KOPT-K1 (cell line): Measurements from ENCODE around the gene CFAP65.

Experiments used
- H3K27ac ChIP-seq: fragments of 200-600 bp; sonication (generic); 2 replicates; pipeline ENCODE4 v1.5.1; 2016; ENCODE audit warnings: antibody characterized with exemption, mild to moderate bottlenecking, low read depth, low read length; ENCODE audit not compliant: poor library complexity, severe bottlenecking
- H3K36me3 ChIP-seq: fragments of 200-600 bp; sonication (generic); 2 replicates; pipeline ENCODE4 v1.5.1; 2017; ENCODE audit warnings: antibody characterized with exemption, mild to moderate bottlenecking, low read length, moderate library complexity; ENCODE audit not compliant: insufficient read depth
- H3K9me3 ChIP-seq: fragments of 200-600 bp; sonication (generic); 2 replicates; pipeline ENCODE4 v1.5.1; 2017; ENCODE audit warnings: antibody characterized with exemption, low read length, mild to moderate bottlenecking; ENCODE audit not compliant: insufficient read depth, poor library complexity, severe bottlenecking

Gene CFAP65

DNA sequence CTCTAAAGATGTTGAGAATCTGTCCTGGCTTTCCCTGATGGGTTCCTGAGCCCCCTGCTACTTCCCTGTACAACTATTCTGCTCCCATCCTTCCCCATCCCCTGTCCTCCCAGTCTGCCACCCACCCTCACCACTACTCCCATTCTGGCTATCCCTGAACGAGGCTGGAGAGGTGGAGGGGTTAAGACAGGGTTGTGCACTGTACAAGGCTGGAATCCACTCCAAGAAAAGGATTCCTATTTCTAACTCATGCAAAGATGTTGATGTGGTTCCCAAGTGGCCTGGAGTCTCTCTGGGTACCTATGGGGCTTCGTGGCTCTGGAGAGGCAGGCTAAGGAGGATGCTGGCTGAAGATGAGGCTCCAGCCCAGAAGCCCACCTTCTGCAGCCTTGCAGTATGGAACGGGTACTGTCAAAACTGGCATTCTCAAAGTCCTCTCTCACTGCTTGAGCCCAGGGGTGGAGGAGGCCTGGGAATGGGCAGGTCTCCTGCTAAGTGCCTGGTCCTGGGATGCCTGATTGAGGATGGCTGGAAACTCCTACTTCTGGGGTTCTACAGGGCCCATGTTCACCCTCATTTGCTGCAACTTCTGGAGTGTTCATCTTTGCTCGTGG is 55.1 kb downstream of the CFAP65 start:
- Histone ChIP-seq H3K9me3 (no peaks in the 10 kb centered on the region), H3K36me3 (no peaks in the 10 kb centered on the region)

DNA sequence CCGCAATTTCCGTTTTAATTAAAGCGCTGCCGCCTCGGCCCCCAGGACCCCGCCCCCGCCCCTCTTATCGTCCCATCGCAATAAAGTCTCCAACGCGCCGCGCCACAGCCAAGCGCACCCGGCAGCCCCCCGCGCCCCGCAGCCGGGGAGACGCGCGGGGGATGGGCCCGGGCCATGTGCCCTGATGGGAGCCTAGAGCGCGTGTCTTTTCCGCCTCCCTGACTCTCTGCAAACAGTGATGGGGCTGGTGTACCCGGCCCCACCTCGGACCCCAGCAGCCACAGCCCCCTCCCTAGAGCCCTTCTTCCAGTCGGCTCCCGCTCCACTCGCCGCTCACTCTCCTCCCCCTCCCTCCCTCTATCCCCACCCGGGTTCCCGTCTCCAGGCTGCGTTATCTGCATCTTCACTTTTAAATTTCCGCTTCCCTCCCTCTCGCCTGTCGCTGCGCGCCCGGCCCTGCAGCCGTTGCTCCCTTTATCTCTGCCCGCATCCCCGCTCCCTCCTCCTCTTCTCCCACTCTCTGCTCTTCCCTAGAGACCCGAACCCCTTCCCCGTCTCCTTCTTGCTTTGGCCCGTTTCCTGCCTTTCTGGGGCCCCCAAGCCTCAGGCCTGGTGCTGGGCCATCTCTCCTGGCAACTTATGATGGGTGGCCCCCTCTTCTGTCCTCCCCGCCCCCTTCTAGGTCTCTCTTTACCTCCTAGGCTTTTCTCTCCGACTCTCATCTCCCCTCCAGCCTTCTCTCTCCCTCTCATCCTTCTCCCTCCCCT is 55.8 kb downstream of the CFAP65 start:
- no peaks in the 10 kb centered on the region for H3K9me3 ChIP-seq

More for the DNA sequence above, 55.1 kb downstream of the CFAP65 start:
- H3K27ac ChIP-seq, result no peak overlapping the region

DNA sequence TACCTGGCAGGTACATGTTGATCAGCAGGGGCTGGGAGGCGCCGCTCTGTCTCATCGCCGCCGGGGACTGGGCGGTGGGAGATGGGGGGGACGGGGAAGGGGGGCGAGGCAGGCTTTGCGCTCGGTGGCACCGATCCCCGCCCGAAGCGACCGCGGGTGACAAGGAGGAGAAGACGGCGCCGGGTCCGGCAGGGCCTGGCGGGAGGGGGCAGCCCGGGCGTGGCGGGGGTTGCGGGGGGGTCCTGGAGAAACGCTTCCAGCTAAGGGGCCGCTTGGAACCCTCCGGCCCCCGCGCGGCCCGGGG is 56.3 kb downstream of the CFAP65 start, which contains the start of gene FEV:
Gene FEV (minus strand): TSS at position 164 of the 304 bp plus-strand sequence. CDS start 109 bp downstream, at position 55.
- no peaks in the 10 kb centered on the region for H3K9me3 ChIP-seq
- H3K36me3 ChIP-seq, result no peaks in the 10 kb centered on the region
- no peak within 1 kb of the TSS for H3K27ac ChIP-seq

More for the DNA sequence above, 55.8 kb downstream of the CFAP65 start:
- Histone ChIP-seq H3K36me3 (no peaks in the 10 kb centered on the region), H3K27ac (no peak overlapping the region)

DNA sequence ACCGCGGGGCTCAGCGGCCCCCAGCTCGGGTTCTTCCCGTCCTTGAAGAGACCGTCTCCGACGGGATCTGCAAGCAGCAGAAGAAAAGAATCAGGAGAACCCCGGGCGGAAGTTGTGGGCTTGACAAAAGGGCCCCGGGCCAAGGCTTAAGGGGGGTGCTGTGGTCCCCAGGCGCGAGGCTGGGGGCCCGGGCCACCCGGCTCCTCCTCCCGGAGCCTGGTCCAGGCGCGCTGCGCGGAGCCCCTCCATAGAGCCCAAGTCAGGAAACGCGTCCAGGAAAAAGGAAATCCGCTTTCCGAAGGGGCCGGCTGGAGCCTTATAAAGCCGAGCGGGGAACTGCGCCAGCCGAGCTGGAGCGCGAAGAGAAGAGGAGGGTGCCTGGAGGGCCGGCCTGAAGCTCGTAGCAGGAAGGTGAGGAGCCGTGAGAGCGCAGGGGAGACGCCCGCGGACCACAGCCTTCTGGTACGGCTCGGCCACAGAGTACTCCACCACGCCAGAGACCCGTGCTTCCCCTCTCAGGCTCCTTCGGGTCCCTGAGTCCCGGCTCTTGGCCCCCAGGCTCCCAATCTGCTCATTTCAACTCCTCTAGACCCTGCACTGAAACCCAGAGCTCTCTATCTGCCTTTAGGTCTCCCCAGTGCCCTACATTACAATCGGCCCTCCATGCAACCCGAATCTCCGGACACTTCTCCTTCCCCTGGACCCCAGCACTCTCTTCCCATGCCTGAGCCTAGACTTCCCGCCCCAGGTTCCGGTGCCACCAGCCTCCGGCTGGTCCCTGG is 56.9 kb downstream of the CFAP65 start:
- no peak overlapping the region for H3K27ac ChIP-seq
- H3K9me3 ChIP-seq, result no peaks in the 10 kb centered on the region
- no peaks in the 10 kb centered on the region for H3K36me3 ChIP-seq

DNA sequence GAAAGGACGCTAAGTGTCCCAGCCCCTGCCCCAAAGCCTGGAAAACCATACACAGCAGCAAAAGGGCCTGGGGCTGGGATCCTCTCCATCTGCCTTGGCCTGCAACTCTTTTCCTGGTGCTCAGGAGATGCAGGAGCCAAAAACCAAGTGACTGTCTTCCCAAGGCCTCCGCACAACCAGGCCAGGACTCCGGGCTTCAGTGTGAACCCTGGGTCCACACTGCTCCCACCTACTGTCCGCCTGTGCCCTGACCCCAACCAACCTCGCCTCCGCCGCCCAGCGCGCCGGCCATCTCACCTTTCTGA is 57.4 kb downstream of the CFAP65 start:
- no peaks in the 10 kb centered on the region for H3K9me3 ChIP-seq
- H3K27ac ChIP-seq, result no peak overlapping the region
- no peaks in the 10 kb centered on the region for H3K36me3 ChIP-seq

DNA sequence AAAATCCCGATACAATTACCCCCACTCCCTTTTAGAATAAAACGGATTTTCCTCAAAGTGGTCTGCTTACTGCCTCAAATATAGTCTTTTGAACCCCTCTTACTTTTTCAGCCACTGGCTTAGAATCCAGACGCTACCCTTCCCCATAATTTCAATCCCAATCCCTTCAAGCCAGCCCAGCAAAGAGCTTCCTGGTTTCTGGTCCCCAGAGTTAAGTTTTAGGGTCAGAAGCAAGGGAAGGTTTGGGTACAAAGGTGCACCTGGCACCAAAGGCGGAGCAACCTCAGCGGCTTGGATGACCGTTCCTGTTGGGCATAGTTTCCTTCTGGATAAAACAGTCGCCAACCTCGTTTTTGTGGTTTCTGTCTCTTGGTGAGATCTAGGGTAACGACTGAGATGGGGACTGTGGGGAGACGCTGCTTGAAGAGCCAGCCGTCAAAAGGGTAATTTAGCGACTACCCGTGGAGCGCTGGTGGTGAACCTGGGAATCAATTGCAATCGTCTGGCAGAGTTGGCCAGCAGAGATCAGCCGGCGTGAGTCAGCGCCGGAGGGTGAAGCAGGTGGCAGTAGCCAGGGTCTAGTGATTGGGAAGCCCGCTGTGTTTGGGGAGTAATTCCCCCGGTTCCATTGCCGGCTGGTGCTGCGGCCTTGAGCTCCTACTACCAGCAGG is 57.9 kb downstream of the CFAP65 start:
- H3K36me3 ChIP-seq, result no peaks in the 10 kb centered on the region
- no peak overlapping the region for H3K27ac ChIP-seq
- H3K9me3 ChIP-seq, result no peaks in the 10 kb centered on the region

DNA sequence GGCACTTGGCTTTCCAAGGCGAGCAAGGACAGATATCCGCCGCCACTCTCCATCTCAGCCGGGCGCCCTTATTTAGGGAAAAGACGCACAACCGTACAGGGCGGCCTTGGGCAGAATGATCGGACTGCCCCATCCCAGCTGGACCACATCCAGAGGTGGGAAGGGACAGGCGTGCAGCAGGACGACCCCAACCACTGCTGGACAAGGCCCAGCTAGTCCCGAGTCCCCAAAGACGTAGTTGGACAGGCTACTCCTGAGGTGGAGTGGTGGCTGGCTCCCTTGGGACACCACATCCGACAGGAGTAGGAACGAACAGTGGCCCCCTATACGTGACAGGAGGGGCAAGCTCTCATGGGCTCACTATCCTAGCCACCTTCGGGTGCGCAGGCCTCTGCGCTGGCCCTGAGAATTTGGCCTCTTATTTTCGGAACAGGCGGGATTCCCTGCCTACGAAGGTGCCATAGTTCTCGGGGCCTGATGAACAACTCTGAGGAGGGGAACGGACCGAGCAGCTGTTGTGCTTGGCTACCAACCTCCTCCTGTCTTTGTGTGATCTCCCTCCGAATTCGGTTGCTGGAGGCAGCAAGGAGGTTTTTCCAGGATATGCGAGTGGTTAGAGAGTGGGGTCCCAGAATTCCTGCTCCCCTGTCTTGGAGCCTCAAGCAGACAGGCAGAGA is 58.6 kb downstream of the CFAP65 start:
- Histone ChIP-seq H3K9me3 (no peaks in the 10 kb centered on the region), H3K36me3 (no peaks in the 10 kb centered on the region), H3K27ac (no peak overlapping the region)

DNA sequence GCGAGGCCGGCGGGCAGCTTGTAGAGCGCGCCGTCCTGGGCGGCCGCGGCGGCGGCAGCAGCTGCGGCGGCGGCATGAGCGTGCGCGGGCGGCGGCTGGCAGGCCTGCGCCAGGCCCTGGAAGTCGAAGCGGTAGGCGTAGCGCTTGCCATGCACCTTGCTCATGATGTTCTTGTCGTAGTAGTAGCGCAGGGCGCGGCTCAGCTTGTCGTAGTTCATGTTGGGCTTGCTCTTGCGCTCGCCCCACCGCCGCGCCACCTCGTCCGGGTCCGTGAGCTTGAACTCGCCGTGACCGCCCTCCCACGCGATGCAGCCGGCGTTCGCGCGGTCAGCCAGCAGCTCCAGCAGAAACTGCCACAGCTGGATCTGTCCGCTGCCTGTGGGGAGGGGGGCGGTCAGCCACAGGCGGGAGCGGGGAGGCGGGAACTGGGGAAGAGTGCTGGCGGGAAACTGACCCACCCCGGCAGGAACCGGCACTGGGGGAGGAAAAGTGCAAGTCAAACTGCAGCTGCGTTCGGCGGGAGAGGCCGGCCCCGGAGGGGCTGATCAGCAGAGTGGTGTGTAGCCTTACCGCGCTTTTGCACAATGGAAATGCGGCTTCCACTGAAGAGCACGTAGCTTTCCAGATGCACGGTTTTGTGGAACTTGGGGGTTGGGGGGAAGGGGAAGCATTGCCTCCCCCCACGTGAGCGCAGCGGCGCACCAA is 59.3 kb downstream of the CFAP65 start:
- no peak overlapping the region for H3K27ac ChIP-seq
- H3K36me3 ChIP-seq, result no peaks in the 10 kb centered on the region
- no peaks in the 10 kb centered on the region for H3K9me3 ChIP-seq

DNA sequence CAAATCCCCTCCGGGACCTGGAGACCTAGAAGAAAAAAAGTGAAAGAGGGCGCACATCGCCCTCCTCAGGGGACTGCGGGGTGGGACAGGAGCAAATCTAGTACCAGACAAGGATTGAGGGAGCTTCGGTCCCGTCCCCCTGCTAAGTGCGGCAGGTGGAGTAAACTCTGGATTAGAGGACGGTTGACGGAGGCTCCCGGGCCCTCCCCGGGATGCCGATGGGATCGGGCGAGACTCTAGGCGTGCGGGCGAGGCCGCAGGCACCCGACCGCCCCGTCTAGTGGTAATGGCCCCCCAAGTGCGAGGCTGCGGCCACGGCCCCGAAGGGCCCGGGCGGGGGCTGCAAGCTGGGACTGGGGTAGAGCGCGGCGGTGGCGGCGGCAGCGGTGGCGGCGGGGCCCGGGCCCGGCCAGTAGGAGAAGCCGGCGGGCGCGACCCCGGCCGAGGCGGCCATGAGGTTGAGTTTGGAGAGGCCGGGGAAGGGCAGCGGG is 59.9 kb downstream of the CFAP65 start:
- no peaks in the 10 kb centered on the region for H3K36me3 ChIP-seq
- no peaks in the 10 kb centered on the region for H3K9me3 ChIP-seq
- H3K27ac ChIP-seq, result no peak overlapping the region

DNA sequence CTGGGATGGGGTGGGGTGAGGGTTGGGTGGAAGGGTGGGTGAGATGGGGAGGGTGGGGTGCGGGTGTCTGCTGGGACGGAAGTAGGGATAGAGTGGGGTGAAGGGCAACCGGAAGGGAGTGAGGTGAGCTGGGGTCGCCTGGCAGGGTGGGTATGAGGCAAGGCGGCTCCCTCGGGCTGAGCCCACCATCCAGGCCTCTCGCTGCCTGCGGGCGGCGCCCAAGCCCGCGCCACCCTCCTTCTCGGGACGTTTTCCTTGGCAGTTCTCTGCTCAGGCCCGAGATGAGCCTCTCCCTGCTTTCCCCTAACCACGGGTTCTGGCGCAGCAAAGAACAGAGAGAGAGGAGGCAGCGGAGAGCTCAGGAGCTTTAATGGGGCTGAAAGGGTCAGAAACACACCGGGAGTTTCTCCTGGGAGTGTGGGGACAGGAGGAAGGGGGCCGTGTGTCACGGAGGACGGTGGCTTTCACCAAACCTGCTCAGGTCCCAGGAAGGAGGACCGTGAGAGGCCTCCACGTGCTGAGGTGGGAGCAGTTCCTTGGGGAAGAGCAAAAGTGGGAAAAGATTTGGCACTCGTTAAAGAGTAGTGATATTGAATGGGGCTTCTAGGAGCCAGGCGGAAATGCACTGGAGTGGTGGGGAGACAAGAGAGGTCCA is 60.5 kb downstream of the CFAP65 start:
- Histone ChIP-seq H3K9me3 (no peaks in the 10 kb centered on the region), H3K36me3 (no peaks in the 10 kb centered on the region), H3K27ac (no peak overlapping the region)

DNA sequence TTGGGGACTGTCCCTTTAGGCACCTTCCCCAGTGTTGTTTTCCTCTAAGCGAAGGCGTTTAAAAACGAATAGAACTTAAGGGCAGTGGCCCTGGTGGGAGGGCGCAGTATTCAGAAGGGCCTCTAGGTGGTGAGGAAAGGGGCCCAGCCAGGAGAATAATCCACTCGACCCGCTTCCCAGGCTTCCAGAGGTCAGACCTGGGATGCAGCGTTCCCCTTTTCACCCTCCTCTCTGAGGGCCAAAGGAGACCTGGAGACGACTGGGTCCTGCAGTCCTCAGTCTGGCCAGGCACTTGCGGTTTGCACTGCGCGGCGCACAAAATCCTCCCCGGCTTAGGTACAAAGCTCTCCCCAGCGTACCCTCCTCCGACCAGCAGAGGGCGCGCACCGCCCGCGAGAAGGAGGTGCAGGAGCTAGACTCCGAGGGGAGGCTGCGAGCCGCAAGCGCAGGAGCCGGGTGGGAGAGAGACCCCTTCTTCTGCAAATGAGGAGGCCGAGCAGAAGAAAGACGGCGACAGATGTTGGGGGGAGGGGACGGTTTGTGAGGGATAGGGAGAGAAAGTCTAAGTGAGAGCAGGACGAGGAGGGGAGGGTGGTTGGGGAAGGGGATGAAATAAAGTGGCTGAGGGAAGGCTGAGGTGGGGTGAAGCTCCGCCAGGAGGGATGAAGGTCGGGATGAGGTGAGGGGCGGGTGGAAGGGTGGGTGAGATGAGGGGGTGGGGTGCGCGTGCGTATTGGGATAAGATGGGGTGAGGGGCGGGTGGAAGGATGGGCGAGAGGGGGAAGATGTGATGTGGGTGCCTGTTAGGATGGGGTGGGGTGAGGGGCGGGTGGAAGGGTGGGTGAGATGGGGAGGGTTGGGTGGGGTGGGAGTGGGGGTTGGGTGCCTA is 61.2 kb downstream of the CFAP65 start:
- no peak overlapping the region for H3K27ac ChIP-seq
- no peaks in the 10 kb centered on the region for H3K36me3 ChIP-seq
- H3K9me3 ChIP-seq, result no peaks in the 10 kb centered on the region

DNA sequence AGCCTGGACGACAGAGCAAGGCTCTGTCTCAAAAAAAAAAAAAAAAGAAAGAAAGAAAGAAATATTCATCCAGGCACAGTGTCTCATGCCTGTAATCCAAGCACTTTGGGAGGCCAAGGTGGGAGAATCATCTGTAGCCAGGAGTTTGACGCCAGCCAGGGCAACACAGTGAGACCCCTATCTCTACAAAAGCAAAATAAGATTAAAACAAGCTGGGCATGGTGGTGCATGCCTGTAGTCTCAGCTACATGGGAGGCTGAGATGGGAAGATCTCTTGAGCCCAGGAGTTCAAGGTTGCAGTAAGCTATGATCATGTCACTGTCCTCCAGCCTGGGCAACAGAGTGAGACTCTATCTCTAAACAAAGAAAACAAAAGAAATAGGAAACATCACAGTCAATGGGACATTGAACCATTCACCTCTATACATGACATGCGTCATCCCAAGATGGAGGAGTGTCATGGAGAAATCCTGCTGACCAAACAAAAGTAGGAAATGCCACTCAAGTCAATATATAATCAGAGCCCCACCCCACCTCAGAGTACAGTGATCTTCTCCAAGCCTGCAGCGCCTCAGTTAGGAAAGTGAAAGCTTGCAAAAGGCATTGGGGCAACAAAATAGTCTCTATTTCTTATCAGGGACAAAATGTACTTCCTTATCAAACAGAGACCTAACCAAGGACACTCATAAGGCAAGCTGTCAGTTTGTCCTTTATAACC is 66.1 kb downstream of the CFAP65 start:
- Histone ChIP-seq H3K27ac (no peak overlapping the region), H3K9me3 (no peaks in the 10 kb centered on the region), H3K36me3 (no peaks in the 10 kb centered on the region)
